SK-N-SH (cell line): Measurements from ENCODE around the gene ZG16. TPM values are rescaled to one million over a fixed set of nuclear protein-coding genes. Genes with fewer than 3 reads are reported as not detected.

Source experiments
- EP300 ChIP-seq, 2 experiments: IDR thresholded peaks; 2 replicates each; pipeline versions ENCODE4 v1.4.0 to v1.6.1; 2012; ENCODE audit warnings: borderline replicate concordance in 1 of 2, low read depth in 1 of 2, low read length in 1 of 2
- EZH2phosphoT487 ChIP-seq: fragments of 200-600 bp; sonication (generic); IDR thresholded peaks from 2 replicates; pipeline ENCODE4 v1.6.1; 2017; ENCODE audit warnings: low read depth, mixed run types, mild to moderate bottlenecking, antibody characterized with exemption, moderate library complexity, borderline replicate concordance
- FOXJ3 ChIP-seq: sonication (generic); formaldehyde crosslinking; IDR thresholded peaks from 2 replicates; pipeline ENCODE4 v1.5.1; 2020; ENCODE audit warnings: mild to moderate bottlenecking, missing genetic modification reagents
- GATA2 ChIP-seq: sonication (generic); formaldehyde crosslinking; IDR thresholded peaks from 2 replicates; pipeline ENCODE4 v1.5.0; 2020; ENCODE audit warnings: mild to moderate bottlenecking, missing genetic modification reagents
- JUND ChIP-seq: IDR thresholded peaks from 2 replicates; pipeline ENCODE4 v1.4.0; 2012
- MEF2A ChIP-seq: IDR thresholded peaks from 2 replicates; pipeline ENCODE4 v1.4.0; 2012; ENCODE audit warnings: low read depth, borderline replicate concordance
- MXI1 ChIP-seq: IDR thresholded peaks from 2 replicates; pipeline ENCODE4 v1.6.1; 2012; ENCODE audit warnings: mild to moderate bottlenecking, low read depth, low read length, improper control_type of control experiment
- NFIC ChIP-seq: IDR thresholded peaks from 2 replicates; pipeline ENCODE4 v1.4.0; 2012; ENCODE audit warnings: borderline replicate concordance
- RAD21 ChIP-seq: IDR thresholded peaks from 2 replicates; pipeline ENCODE4 v1.6.1; 2012; ENCODE audit warnings: mild to moderate bottlenecking, low read length
- RFX5 ChIP-seq: IDR thresholded peaks from 2 replicates; pipeline ENCODE4 v1.6.1; 2012; ENCODE audit warnings: mild to moderate bottlenecking, improper control_type of control experiment, low read length
- SIN3A ChIP-seq: IDR thresholded peaks from 2 replicates; pipeline ENCODE4 v1.6.1; 2012; ENCODE audit warnings: low read depth, mild to moderate bottlenecking, low read length, moderate library complexity, borderline replicate concordance
- TEAD4 ChIP-seq: IDR thresholded peaks from 2 replicates; pipeline ENCODE4 v1.4.0; 2012; ENCODE audit warnings: mild to moderate bottlenecking, borderline replicate concordance; ENCODE audit not compliant: insufficient read depth
- polyA plus RNA-seq, 3 experiments: library from polyadenylated mRNA; depleted of rRNA; stranded (reverse); fragments of >200 nt; gene quantifications; 2 replicates each; pipeline ENCODE4 v1.2.3, GENCODE V29; 2012
- TF ChIP-seq, protein P1 (sequence below): IDR thresholded peaks from 2 replicates; pipeline ENCODE4 v1.6.1; 2012; ENCODE audit warnings: mild to moderate bottlenecking, low read depth, low read length, moderate library complexity
- TF ChIP-seq, protein P2 (sequence below): IDR thresholded peaks from 2 replicates; pipeline ENCODE4 v1.4.0; 2012; ENCODE audit warnings: low read depth
- TF ChIP-seq, protein P3 (sequence below): fragments of 200-600 bp; sonication (generic); IDR thresholded peaks from 2 replicates; pipeline ENCODE4 v1.6.1; 2017; ENCODE audit warnings: antibody characterized with exemption, mild to moderate bottlenecking, moderate library complexity
- TF ChIP-seq, protein P4 (sequence below): fragments of 150-350 bp; IDR thresholded peaks from 2 replicates; pipeline ENCODE4 v1.6.1; 2016; ENCODE audit warnings: mild to moderate bottlenecking, low read depth, low read length
- TF ChIP-seq, protein P5 (sequence below): IDR thresholded peaks from 2 replicates; pipeline ENCODE4 v1.4.0; 2012; ENCODE audit warnings: low read depth, borderline replicate concordance

ZG16 gene
- polyA plus RNA-seq, 1 of the 3 experiments (the other 2 are of a cell fraction) = not detected

DNA sequence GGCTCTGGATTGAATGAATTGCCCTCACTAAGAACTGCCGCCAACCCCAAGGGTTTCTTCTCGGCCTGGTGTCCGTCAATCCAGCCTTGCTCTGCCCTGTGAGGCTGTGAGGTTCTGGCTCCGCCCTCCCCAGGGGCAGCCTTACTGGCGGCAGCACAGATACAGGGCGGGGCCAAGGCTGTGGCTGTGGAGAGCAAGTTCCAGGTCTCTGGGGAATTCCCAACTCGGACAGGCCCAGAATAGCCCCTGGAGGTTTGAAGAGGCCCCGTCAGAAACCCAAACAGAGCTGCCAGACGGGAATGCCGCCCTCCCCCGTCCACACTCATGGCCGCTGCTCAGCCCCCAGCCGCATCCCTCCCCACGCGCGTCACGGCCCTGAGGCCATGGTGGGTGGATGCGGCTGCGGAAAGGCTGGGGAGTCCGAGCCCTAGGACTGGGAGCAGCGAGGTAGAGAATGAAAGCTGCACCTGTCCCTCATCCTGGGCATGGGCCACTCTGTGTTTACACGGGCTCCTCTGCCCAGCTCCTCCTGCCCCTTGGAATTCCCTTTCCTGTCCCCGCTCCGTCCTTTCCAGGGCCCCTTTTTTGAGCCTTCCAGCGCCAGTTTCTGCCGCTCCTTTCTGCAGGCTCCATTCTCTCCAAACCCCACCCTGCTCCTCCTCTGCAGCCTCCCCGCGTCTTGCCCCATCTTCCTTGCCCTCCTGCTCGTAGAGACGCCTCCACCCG lies 33.3 kb downstream of the ZG16 start (continued):
- TF ChIP-seq, protein P1, sequence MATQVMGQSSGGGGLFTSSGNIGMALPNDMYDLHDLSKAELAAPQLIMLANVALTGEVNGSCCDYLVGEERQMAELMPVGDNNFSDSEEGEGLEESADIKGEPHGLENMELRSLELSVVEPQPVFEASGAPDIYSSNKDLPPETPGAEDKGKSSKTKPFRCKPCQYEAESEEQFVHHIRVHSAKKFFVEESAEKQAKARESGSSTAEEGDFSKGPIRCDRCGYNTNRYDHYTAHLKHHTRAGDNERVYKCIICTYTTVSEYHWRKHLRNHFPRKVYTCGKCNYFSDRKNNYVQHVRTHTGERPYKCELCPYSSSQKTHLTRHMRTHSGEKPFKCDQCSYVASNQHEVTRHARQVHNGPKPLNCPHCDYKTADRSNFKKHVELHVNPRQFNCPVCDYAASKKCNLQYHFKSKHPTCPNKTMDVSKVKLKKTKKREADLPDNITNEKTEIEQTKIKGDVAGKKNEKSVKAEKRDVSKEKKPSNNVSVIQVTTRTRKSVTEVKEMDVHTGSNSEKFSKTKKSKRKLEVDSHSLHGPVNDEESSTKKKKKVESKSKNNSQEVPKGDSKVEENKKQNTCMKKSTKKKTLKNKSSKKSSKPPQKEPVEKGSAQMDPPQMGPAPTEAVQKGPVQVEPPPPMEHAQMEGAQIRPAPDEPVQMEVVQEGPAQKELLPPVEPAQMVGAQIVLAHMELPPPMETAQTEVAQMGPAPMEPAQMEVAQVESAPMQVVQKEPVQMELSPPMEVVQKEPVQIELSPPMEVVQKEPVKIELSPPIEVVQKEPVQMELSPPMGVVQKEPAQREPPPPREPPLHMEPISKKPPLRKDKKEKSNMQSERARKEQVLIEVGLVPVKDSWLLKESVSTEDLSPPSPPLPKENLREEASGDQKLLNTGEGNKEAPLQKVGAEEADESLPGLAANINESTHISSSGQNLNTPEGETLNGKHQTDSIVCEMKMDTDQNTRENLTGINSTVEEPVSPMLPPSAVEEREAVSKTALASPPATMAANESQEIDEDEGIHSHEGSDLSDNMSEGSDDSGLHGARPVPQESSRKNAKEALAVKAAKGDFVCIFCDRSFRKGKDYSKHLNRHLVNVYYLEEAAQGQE = peak; percentile 7; the same call in 1 of the 2 replicates
- TF ChIP-seq EP300 (IDR thresholded peaks at IDR 0.05; ENCODE audit: borderline replicate concordance in 1 of 2, low read depth in 1 of 2, low read length in 1 of 2) (peak; percentile 44; a peak in 2 of 4 replicates), MEF2A (peak; percentile 64; the same call in 1 of the 2 replicates), EZH2phosphoT487 (no peak), JUND (0 out of 2 replicates have a peak, but pooled peaks have one; percentile 27), RAD21 (no peak), RFX5 (peak; percentile 65), GATA2 (CRISPR knock-in tag) (no peak), FOXJ3 (no peak), MXI1 (peak; percentile 65), TEAD4 (peak; percentile 44; the same call in 1 of the 2 replicates), SIN3A (peak; percentile 82; the same call in 1 of the 2 replicates), NFIC (no peak)
- TF ChIP-seq, protein P2, sequence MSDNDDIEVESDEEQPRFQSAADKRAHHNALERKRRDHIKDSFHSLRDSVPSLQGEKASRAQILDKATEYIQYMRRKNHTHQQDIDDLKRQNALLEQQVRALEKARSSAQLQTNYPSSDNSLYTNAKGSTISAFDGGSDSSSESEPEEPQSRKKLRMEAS = peak; percentile 22
- TF ChIP-seq, protein P3, sequence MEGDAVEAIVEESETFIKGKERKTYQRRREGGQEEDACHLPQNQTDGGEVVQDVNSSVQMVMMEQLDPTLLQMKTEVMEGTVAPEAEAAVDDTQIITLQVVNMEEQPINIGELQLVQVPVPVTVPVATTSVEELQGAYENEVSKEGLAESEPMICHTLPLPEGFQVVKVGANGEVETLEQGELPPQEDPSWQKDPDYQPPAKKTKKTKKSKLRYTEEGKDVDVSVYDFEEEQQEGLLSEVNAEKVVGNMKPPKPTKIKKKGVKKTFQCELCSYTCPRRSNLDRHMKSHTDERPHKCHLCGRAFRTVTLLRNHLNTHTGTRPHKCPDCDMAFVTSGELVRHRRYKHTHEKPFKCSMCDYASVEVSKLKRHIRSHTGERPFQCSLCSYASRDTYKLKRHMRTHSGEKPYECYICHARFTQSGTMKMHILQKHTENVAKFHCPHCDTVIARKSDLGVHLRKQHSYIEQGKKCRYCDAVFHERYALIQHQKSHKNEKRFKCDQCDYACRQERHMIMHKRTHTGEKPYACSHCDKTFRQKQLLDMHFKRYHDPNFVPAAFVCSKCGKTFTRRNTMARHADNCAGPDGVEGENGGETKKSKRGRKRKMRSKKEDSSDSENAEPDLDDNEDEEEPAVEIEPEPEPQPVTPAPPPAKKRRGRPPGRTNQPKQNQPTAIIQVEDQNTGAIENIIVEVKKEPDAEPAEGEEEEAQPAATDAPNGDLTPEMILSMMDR = no peak
- TF ChIP-seq, protein P4, sequence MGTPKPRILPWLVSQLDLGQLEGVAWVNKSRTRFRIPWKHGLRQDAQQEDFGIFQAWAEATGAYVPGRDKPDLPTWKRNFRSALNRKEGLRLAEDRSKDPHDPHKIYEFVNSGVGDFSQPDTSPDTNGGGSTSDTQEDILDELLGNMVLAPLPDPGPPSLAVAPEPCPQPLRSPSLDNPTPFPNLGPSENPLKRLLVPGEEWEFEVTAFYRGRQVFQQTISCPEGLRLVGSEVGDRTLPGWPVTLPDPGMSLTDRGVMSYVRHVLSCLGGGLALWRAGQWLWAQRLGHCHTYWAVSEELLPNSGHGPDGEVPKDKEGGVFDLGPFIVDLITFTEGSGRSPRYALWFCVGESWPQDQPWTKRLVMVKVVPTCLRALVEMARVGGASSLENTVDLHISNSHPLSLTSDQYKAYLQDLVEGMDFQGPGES = no peak
- TF ChIP-seq, protein P5, sequence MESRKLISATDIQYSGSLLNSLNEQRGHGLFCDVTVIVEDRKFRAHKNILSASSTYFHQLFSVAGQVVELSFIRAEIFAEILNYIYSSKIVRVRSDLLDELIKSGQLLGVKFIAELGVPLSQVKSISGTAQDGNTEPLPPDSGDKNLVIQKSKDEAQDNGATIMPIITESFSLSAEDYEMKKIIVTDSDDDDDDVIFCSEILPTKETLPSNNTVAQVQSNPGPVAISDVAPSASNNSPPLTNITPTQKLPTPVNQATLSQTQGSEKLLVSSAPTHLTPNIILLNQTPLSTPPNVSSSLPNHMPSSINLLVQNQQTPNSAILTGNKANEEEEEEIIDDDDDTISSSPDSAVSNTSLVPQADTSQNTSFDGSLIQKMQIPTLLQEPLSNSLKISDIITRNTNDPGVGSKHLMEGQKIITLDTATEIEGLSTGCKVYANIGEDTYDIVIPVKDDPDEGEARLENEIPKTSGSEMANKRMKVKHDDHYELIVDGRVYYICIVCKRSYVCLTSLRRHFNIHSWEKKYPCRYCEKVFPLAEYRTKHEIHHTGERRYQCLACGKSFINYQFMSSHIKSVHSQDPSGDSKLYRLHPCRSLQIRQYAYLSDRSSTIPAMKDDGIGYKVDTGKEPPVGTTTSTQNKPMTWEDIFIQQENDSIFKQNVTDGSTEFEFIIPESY = peak; percentile 66; the same call in 1 of the 2 replicates
